DND-41 (cell line): ENCODE data around the gene P2RX2.

Experiments used
- CTCF ChIP-seq: IDR thresholded peaks from 2 replicates; pipeline ENCODE4 v1.5.1; 2012; ENCODE audit warnings: borderline replicate concordance, low read length, moderate library complexity, mild to moderate bottlenecking; ENCODE audit not compliant: poor library complexity, severe bottlenecking; ENCODE audit errors: extremely low read depth
- EZH2 ChIP-seq: IDR thresholded peaks from 3 replicates; pipeline ENCODE4 v1.6.1; 2012; ENCODE audit warnings: borderline replicate concordance, low read depth, mild to moderate bottlenecking, moderate library complexity, low read length, inconsistent platforms; ENCODE audit not compliant: severe bottlenecking

- TF ChIP-seq CTCF = no peak
- TF ChIP-seq EZH2 = no peak
Measured at GRCh38 chr12:132581348-132582057, 37.1 kb upstream of the P2RX2 start.
